Mesothelial cell of epicardium (in vitro differentiated cells): ENCODE results near the gene BOC. TPM values are rescaled to one million over a fixed set of nuclear protein-coding genes. Genes with fewer than 3 reads are reported as not detected.
A peak's percentile ranks its signal among the peaks of the same experiment; 100 is the strongest.

Source experiments
- DNase-seq, 2 experiments: peaks; one replicate each; pipeline ENCODE4 v3.0.0; 2021; ENCODE audit warnings: low spot score in 2 of 2; ENCODE audit not compliant: unreplicated experiment in 2 of 2
- H3K27ac Mint-ChIP-seq: 2 replicates; pipeline ENCODE4 v1.8.0; 2021; ENCODE audit warnings: mixed read lengths
- H3K27me3 Mint-ChIP-seq: 2 replicates; pipeline ENCODE4 v1.8.0; 2021; ENCODE audit warnings: low read depth, mixed read lengths
- H3K36me3 Mint-ChIP-seq: 2 replicates; pipeline ENCODE4 v1.8.0; 2021; ENCODE audit warnings: mixed read lengths
- H3K4me1 Mint-ChIP-seq: 2 replicates; pipeline ENCODE4 v1.8.0; 2021; ENCODE audit warnings: mixed read lengths
- H3K4me3 Mint-ChIP-seq: 2 replicates; pipeline ENCODE4 v1.8.0; 2021; ENCODE audit warnings: mild to moderate bottlenecking, moderate library complexity, mixed read lengths
- H3K9me3 Mint-ChIP-seq: 2 replicates; pipeline ENCODE4 v1.8.0; 2021; ENCODE audit warnings: mixed read lengths
- total RNA-seq: library from RNA; stranded (reverse); gene quantifications from 3 replicates; pipeline ENCODE4 v1.2.1, GENCODE V29; 2021
- TF ChIP-seq, protein P1 (sequence below): fragments of 200-600 bp; sonication (generic); IDR thresholded peaks from one replicate; pipeline ENCODE4 v1.5.0; 2021; ENCODE audit warnings: antibody characterized with exemption; ENCODE audit not compliant: unreplicated experiment

BOC gene
- total RNA-seq, 1 donor from 2014 or later = 85.3 TPM

DNA sequence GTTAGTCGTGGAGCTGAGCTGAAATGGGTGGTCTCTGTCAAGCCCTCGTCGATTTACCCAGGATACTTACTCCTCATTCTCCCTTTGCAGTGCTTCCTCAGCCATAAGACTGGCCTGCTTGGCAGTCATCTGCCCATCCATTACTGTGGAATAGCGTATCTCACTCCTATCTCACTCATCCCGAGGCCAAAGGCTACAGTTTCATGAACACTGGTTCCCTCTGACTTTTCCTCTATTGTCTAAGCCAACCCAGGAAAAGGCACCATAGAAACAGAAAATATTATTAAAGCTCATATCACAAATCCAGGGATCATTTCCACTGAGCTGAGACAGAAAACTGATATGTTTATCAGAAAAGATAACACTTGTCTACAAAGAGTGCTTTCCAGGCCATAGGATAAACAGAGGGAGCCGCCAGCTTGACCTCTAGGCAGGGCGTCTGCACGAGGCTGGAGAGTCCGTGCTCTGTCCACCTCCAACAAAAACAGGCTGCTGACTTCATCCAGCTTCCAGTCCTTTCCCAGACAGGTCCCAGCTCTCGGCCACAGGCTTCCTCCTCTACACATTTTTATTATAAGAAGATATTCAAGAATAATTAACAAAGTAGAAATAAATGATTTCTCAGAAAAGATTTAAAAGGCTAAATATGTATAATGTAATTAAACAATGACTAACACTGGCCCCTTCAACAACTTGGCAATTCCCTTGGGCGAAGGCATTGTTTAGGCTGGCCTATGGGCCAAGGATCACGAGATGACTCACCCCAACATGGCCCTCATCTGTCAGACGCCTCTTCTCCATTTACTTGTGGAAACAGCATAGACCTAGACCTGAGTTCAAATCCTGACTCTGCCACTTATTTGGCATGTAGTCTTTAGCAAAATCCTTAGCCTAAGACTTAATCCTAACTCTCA is 27.4 kb upstream of the BOC start:
- Mint-ChIP-seq H3K4me3 (no peak overlapping the region), H3K27me3 (no peaks in the 10 kb centered on the region), H3K4me1 (peaks cover 11% of the 10 kb centered on the region), H3K9me3 (peaks cover 16% of the 10 kb centered on the region), H3K36me3 (peaks cover 12% of the 10 kb centered on the region), H3K27ac (peak overlapping the region; percentile 85)
- DNase-seq = no peak
- TF ChIP-seq, protein P1, sequence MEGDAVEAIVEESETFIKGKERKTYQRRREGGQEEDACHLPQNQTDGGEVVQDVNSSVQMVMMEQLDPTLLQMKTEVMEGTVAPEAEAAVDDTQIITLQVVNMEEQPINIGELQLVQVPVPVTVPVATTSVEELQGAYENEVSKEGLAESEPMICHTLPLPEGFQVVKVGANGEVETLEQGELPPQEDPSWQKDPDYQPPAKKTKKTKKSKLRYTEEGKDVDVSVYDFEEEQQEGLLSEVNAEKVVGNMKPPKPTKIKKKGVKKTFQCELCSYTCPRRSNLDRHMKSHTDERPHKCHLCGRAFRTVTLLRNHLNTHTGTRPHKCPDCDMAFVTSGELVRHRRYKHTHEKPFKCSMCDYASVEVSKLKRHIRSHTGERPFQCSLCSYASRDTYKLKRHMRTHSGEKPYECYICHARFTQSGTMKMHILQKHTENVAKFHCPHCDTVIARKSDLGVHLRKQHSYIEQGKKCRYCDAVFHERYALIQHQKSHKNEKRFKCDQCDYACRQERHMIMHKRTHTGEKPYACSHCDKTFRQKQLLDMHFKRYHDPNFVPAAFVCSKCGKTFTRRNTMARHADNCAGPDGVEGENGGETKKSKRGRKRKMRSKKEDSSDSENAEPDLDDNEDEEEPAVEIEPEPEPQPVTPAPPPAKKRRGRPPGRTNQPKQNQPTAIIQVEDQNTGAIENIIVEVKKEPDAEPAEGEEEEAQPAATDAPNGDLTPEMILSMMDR = no peak

DNA sequence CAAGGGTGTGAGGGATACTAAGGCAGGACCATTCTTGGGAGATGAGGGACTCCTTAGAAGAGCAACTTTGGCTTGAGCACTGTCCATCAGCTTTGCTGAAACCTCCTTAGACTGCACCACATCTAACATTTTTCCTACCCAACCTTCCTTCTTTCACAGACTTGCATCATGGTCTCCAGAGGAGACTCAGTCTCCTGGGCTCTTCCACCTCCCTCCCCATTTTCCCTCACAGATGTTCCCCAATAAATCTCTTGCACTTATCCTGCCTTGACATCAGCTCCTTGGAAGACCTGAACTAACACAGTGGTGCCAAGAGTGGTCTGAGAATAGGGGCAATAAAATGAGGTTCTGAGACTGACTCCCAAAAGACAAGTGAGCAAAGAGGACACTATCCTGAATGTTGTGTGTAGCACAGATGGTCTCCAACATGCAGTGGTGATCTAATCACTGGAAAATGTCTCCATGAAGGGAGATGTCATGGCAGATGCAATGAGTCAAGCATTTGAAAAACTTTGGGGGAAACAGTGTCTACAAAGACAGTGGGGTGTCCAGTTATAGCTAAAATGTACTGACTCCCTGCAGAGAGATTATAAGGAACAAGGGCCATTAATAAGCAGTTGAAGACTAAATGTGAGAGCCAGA is 26.0 kb upstream of the BOC start:
- peaks cover 11% of the 10 kb centered on the region for H3K4me1 Mint-ChIP-seq
- H3K27me3 Mint-ChIP-seq = no peaks in the 10 kb centered on the region
- TF ChIP-seq, protein P1 = no peak
- H3K27ac Mint-ChIP-seq = no peak overlapping the region
- no peak for DNase-seq
- no peak overlapping the region for H3K4me3 Mint-ChIP-seq
- H3K9me3 Mint-ChIP-seq = peaks cover 29% of the 10 kb centered on the region
- H3K36me3 Mint-ChIP-seq = peaks cover 24% of the 10 kb centered on the region

DNA sequence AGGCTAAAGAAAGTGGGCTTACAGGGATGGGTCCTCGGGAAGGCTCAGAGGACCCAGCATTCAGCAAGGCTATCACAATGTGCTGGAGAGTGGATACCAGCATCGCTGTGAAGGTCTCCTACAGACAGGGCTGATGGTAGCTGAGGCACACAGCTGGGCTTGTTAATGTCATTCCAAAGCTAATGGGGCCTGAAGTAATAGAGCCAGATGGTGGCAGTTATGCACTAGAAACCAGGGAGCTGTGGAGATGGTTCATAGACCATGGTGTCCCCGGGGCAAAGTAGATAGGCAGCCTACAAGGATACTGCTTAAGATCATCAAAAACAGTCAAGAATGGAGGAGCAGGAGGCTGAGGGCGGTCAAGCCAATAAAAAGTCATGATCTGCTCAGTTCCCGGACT is 24.8 kb upstream of the BOC start:
- TF ChIP-seq, protein P1 = no peak
- Mint-ChIP-seq H3K9me3 (peaks cover 39% of the 10 kb centered on the region), H3K27me3 (no peaks in the 10 kb centered on the region), H3K27ac (no peak overlapping the region), H3K4me1 (peaks cover 11% of the 10 kb centered on the region), H3K4me3 (no peak overlapping the region), H3K36me3 (peaks cover 28% of the 10 kb centered on the region)
- no peak for DNase-seq

DNA sequence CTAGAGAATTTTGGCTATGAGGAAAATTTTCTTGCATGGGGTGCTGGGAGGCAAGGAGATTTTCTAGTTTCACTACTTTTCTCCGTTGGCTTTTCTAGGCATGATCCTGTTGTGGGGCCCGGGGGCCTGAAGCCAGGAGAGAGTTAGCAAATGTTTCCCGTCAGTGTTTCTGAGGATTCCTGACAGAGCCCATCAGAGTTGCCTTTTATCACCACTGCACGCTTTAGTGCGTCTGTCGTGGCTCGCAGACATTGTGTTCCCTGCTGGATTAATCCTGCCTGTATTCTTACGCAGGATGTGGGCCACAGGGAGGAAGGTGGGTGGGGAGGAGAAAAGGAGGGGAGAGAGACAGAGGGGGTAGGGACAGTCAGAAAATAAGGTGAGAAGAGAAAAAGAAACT is 18.1 kb upstream of the BOC start:
- Mint-ChIP-seq H3K4me1 (peaks cover 38% of the 10 kb centered on the region), H3K9me3 (peaks cover 39% of the 10 kb centered on the region), H3K4me3 (peak overlapping the region; percentile 31), H3K36me3 (peaks cover 19% of the 10 kb centered on the region), H3K27ac (peak overlapping the region; percentile 85), H3K27me3 (no peaks in the 10 kb centered on the region)
- TF ChIP-seq, protein P1 = no peak
- no peak for DNase-seq

DNA sequence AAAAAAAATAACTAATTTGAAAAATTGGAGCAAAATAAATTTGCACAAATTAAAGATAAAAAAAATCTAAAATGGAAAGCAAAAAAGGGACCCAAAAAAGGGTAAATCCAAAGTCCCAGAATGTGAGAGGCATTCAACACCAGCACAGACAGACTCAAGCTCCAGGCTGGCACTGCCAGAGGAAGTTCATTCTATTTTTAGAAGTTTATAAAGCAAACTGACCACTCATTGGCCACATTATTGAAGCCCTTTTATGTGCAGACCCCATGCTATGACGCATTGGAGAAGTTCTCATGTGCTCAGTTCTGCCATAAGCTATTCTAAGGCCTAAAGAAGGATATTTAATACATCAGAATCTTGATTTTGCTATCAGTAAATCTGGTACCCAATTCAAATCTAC is 17.6 kb upstream of the BOC start:
- no peak overlapping the region for H3K4me3 Mint-ChIP-seq
- H3K4me1 Mint-ChIP-seq = peaks cover 38% of the 10 kb centered on the region
- H3K27me3 Mint-ChIP-seq = no peaks in the 10 kb centered on the region
- H3K36me3 Mint-ChIP-seq = peaks cover 18% of the 10 kb centered on the region
- peaks cover 39% of the 10 kb centered on the region for H3K9me3 Mint-ChIP-seq
- H3K27ac Mint-ChIP-seq = peak overlapping the region; percentile 85
- DNase-seq = no peak
- TF ChIP-seq, protein P1 = no peak
